Neutrophil (primary cell): ENCODE results near the gene GNGT1.

Experiments
- H3K27ac ChIP-seq: fragments of 200-600 bp; sonication (generic); 2 replicates; pipeline ENCODE4 v1.5.1; 2016; ENCODE audit warnings: mild to moderate bottlenecking, moderate library complexity
- H3K27me3 ChIP-seq: fragments of 200-600 bp; sonication (generic); 2 replicates; pipeline ENCODE4 v1.6.0; 2016; ENCODE audit warnings: mild to moderate bottlenecking
- H3K36me3 ChIP-seq: fragments of 200-600 bp; sonication (generic); 2 replicates; pipeline ENCODE4 v1.5.1; 2017
- H3K4me1 ChIP-seq, 2 experiments: fragments of 200-600 bp in 1 of 2; sonication (generic) in 1 of 2; 1 replicate in 1 of 2; 2 replicates in 1 of 2; pipeline versions ENCODE4 v1.5.1 to v1.6.1; 2013 to 2016; ENCODE audit warnings: low read depth in 1 of 2, low read length in 1 of 2, mild to moderate bottlenecking in 1 of 2, moderate library complexity in 1 of 2; ENCODE audit not compliant: control insufficient read depth in 1 of 2, insufficient read depth in 1 of 2
- H3K4me3 ChIP-seq, 2 experiments: fragments of 200-600 bp in 1 of 2; sonication (generic) in 1 of 2; 1 replicate in 1 of 2; 2 replicates in 1 of 2; pipeline ENCODE4 v1.5.1; 2013 to 2016; ENCODE audit warnings: low read depth in 1 of 2, low read length in 1 of 2, mild to moderate bottlenecking in 1 of 2, moderate library complexity in 1 of 2
- H3K9me3 ChIP-seq: fragments of 200-600 bp; sonication (generic); 2 replicates; pipeline ENCODE4 v1.5.1; 2016
- TF ChIP-seq, protein P1 (sequence below): fragments of 200-600 bp; sonication (generic); IDR thresholded peaks from 2 replicates; pipeline ENCODE4 v1.5.1; 2016; ENCODE audit warnings: antibody characterized with exemption

GNGT1 gene

GRCh38 chr7:93957767-93958166, 51.4 kb downstream of the GNGT1 start:
- Histone ChIP-seq H3K4me3 (no peak overlapping the region), H3K36me3 (no peaks in the 10 kb centered on the region), H3K27ac (no peak overlapping the region), H3K4me1 (no peaks in the 10 kb centered on the region), H3K9me3 (no peaks in the 10 kb centered on the region), H3K27me3 (no peaks in the 10 kb centered on the region)
- TF ChIP-seq, protein P1, sequence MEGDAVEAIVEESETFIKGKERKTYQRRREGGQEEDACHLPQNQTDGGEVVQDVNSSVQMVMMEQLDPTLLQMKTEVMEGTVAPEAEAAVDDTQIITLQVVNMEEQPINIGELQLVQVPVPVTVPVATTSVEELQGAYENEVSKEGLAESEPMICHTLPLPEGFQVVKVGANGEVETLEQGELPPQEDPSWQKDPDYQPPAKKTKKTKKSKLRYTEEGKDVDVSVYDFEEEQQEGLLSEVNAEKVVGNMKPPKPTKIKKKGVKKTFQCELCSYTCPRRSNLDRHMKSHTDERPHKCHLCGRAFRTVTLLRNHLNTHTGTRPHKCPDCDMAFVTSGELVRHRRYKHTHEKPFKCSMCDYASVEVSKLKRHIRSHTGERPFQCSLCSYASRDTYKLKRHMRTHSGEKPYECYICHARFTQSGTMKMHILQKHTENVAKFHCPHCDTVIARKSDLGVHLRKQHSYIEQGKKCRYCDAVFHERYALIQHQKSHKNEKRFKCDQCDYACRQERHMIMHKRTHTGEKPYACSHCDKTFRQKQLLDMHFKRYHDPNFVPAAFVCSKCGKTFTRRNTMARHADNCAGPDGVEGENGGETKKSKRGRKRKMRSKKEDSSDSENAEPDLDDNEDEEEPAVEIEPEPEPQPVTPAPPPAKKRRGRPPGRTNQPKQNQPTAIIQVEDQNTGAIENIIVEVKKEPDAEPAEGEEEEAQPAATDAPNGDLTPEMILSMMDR: no peak

DNA sequence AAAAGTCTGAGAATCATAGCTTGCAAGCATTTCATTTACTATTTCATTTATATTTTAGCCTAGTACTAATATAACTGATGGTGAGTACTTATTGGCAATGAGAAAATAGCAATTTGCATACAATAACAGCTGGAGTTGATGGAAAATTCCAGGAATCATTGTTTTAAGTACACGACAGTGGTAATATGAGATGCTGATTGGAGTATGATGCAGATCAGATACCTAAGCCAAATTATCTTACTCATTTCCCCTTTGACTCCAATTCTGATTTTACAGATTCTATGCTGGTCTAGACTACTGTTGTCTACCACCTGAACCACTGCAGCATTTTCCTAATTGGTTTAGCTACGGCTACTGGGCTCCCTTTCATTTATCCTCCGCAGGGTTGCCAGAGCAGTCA, 51.8 kb downstream of the GNGT1 start:
- no peaks in the 10 kb centered on the region for H3K27me3 ChIP-seq
- H3K27ac ChIP-seq: no peak overlapping the region
- no peaks in the 10 kb centered on the region for H3K9me3 ChIP-seq
- no peaks in the 10 kb centered on the region for H3K4me1 ChIP-seq
- H3K4me3 ChIP-seq: no peak overlapping the region
- H3K36me3 ChIP-seq: no peaks in the 10 kb centered on the region
- TF ChIP-seq, protein P1: no peak

- no peaks in the 10 kb centered on the region for H3K9me3 ChIP-seq
- no peaks in the 10 kb centered on the region for H3K36me3 ChIP-seq
- no peak overlapping the region for H3K4me3 ChIP-seq
- H3K27ac ChIP-seq: no peak overlapping the region
- H3K4me1 ChIP-seq: no peaks in the 10 kb centered on the region
- TF ChIP-seq, protein P1: no peak
- no peaks in the 10 kb centered on the region for H3K27me3 ChIP-seq
Measured at GRCh38 chr7:93958651-93959050, 52.3 kb downstream of the GNGT1 start.
